ENCODE data around the gene SPEM2.

- TF ChIP-seq CTCF (conservative IDR thresholded peaks at IDR 0.05; ENCODE audit: low read depth, low read length) (no peak), EZH2 (IDR thresholded peaks at IDR 0.05; ENCODE audit: borderline replicate concordance, low read depth, low read length, poor library complexity, severe bottlenecking) (no peak)
These were observed 6.9 kb downstream of the SPEM2 start for GRCh38 chr17:7432296-7432695.
